ENCODE data around the gene GPRC5A.
A peak's percentile ranks its signal among the peaks of the same experiment; 100 is the strongest.

The GPRC5A gene

DNA sequence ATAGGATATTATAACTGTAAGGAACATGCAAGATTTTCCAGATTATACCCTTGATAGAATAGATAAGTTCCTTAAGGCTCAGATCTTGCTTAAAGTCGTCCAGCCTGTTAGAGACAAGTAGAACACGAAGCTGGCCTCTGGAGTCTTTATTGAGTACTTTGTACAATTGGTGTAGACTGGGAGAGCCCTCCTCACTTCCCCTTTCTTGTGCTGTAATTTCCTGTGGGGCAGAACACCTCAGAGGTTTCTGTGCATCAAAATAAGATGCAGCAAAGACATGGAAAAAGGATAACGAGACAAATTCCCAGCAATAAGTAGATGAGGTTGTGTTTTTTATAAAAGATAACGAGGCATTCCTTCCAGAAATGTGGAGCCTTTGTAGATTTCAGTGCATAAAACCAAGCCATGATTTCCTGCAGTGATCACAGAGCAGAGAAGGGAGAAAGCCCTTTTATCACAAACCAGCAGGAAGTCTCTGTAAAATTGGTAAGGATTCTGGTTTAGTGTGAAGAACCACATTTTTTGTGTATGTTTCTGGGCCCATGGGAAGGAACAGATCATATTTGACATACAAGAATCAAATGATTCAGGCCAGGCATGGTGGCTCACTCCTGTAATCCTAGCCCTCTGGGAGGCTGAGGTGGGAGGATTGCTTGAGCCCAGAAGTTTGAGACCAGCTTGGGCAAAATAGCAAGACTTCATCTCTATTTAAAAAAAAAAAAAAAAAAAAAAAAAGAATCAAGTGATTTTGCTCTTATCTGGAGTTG, 18.0 kb downstream of the GPRC5A start:
- no peak for DNase-seq (ENCODE audit: low read depth, low spot score)

DNA sequence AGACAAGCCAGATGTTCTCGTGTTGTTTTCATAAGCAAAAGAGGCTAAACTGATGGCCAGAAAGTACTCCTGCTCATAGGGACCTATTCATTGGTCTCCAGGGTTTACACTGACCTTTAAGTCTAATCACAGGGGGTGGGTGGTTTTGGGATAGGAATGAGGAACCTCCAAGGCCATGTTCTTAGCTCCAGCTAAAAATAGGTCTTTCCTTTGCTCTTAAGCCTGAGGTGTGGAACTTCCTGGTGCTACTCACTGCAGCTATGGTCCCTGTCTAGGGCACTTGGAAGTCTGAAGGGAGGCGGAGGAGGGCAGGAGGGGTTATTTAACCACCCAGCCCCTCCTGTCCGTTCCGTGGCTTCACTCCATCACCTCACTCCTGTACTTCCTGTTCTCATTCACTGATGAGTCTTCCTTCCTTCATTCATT, 18.6 kb downstream of the GPRC5A start:
- no peak for DNase-seq (ENCODE audit: low read depth, low spot score)

DNA sequence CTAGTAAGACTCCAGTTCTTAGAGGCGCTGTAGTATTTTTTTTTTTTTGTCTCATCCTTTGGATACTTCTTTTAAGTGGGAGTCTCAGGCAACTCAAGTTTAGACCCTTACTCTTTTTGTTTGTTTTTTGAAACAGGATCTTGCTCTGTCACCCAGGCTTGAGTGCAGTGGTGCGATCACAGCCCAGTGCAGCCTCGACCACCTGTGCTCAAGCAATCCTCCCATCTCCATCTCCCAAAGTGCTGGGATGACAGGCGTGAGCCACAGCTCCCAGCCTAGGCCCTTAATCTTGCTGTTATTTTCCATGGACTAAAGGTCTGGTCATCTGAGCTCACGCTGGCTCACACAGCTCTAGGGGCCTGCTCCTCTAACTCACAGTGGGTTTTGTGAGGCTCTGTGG, 21.3 kb downstream of the GPRC5A start:
- no peak for DNase-seq (ENCODE audit: low read depth, low spot score)

DNA sequence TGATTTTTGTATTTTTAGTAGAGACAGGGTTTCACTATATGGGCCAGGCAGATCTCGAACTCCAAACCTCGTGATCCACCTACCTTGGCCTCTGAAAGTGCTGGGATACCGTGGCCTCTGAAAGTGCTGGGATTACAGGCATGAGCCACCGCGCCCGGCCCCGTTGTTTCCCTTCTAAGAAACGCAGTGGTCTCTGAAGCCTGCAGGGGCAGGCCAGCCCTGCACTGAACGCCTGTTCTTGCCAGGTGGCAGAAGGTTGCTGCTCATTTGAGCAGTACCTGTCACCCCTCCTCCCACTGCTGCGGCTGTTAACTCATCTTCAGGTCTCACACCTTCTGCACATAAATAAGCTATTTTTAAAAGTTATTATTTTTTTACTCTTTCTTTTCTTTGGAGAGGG, 24.3 kb downstream of the GPRC5A start:
- peak; percentile 51 for DNase-seq (ENCODE audit: low read depth, low spot score)

DNA sequence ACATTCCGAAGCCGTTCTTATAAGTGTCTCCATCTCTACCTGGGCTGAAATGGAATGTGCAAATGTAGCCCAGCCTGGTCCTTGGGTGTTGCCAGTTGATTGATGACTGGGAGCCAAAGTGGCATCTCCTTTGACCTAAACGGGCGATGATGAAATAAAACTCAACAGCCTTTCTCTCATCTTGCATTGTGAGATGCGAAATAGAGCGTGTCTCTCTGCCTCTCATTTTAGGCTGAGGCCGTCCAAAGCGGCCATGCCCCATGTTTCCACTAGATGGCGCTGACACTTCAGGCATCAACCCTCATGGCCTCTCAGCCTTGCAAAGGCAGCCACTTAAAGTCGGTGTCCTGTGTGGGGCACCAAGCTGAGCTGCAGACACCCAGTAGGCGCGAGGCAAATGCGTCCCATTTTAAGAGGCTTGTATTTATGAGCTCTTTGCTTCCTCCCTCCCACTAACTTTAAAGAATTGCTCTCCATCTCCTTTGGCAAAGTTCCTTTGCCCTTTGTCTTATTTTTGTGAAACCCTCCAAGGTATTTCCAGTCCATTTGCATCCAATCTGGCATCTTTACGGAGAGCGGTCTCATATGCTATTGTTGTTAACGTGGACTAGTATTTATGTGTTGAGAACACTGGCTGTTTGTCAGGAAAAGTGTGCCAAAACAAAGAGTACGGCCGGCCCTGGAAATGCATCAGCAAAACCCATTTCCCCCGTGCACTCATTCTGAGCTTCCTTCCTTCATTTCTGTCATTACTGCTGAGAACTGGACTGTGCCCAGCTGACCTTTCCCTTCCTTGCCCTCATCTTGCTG, 25.0 kb downstream of the GPRC5A start:
- peak; percentile 92 for DNase-seq (ENCODE audit: low read depth, low spot score)

DNA sequence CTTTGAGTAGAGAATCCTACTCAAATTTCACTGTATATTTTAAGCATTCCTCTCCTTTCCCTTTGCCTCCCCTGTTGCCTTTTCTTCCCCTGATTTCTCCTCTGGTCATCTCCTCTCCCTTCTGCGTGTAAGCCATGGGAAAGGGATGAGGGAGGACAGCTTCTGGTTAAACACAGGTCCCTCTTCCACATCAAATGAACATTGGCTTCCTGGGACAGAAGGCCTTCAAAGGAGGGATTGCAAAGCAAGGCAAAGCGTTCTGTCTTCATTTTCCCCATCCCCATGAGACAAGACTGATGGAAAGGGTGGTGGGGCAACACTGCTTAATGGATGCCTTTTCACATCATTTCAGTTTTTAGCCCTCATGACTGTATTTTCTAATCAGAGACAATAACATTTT, 26.2 kb downstream of the GPRC5A start:
- DNase-seq (ENCODE audit: low read depth, low spot score) = no peak

DNA sequence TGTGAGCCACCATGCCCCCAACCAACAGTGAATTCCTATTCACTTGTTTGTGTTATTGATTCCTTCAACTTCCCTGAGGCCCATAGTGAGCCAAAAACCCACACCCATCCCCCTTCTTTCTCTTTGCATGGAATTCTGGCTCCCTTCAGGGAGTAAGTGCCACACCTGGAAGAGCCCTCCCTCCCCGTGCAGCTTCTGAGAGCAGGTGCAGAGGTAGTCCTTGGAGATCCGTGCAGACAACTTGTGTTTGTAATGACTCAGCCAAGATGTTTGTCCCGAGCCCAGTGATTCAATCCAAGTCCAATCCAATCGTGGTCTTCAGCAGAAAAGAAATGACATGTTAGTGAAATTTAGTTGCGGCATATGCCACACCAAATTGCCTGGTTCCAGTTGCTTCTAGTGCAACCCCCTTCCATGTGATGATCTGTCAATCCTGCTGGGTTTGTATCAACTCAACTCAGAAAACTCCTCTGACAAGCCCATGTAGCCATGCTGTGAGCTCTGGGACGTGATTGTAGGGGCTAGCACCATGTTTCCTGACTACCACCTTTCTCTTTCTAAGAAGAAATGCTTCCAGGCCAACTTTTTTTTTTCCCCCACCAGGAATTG, 27.5 kb downstream of the GPRC5A start:
- DNase-seq (ENCODE audit: low read depth, low spot score) = no peak

DNA sequence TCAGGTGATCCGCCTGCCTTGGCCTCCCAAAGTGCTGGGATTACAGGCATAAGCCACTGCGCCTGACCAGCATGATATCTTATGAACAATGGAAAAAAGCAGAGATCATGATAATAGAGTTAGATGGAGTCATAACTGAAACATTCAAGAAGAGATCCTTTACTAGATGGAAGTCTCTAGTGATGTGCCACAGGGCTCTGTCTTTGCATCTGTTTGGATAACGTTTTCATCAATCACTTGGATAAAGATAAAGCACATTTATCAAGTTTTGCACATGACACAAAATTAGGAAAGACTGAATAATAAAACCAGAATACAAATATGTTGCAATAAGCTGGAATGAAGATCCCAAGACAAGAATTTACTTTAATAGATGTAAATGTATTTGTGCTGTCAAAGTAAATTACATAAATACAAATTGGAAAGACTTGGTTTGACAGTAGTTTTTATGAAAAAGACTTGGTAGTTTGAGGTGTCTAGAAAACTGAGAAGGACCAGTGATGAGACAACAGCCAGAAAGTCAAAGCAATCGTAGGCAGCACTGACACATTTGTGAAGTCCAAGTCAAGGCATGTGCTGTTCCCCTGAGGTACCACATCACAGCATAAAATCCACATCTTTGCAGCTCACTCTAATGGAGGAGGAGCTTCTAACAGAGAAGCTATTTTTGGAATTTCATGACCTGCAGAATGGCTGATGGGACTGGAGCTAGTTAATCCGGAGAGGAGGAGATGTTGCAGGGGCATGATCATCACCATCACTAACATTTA, 28.5 kb downstream of the GPRC5A start:
- DNase-seq (ENCODE audit: low read depth, low spot score) = no peak

DNA sequence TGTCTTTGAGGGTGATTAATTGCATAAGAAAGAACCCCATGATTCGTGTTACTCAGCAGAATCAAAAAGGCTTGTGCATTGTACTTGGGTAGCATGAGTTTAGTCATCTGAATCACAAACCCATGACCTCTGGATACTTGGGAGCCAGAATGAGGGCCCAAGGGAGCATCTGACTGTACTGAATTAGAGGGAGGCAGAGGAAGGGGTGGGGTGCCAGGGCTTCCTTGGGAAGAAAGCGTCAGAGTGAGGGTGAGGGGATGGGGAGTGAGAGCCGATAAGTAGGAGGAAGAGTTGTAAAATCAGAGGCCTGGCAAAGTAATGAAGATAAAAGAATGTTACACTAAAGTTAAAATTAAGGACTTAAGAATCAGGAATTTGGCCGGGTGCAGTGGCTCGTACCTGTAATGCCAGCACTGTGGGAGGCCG, 30.8 kb downstream of the GPRC5A start:
- DNase-seq (ENCODE audit: low read depth, low spot score) = no peak

DNA sequence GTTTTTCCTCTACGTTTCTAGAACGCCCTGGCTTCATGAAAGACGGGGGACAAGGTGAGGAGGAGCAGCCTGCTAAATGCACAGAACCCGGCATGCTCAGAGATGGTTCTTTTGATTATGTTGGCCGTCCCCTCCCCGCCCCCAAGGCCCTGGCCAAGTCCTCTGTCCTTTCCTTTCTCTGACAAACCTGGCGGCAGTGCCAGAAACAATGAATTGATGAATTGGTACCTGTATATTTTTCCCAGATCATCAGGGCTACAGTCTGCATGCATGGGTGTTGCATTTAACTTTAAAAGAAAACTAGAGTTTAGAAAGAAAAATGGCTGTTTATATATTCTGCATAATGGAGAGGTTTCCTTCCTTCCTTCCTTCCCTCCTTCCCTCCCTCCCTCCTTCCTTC, 31.6 kb downstream of the GPRC5A start:
- no peak for DNase-seq (ENCODE audit: low read depth, low spot score)

DNA sequence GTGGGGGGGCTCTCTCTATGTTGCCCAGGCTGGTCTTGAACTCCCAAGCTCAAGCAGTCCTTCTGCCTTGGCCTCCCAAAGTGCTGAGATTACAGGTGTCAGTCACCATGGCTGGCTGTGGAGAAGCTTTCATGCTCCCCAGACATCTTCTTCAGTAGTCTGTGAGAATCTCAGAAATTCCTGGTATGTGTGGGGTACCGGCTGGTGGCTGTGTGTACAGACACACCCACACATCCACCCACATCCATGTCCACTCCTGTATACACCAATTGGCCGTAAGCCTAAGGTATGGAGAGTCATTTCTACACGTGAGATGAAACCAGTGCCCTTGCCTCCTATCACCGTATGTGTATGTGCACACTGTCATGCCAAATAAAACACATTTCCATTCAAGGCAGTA, 32.8 kb downstream of the GPRC5A start:
- no peak for DNase-seq (ENCODE audit: low read depth, low spot score)

DNA sequence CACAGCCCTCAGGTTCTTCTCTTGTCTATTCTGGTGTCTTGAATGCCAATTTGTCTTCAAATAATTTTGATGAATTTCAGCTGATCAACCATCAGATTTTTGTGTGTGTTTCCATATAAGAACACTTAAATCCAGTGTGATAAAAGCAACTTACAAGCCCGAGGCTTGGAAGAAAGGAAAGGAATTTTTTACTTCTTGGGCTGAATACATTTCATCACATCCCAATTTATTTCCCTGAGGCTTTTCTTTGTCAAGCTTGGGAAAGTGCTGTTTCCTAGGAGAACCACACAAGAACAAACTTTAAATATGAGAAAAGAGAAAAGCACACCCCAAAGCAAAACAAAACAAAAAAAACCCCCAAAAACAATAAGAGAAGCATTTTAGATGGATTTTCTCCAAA, 34.0 kb downstream of the GPRC5A start:
- no peak for DNase-seq (ENCODE audit: low read depth, low spot score)

DNA sequence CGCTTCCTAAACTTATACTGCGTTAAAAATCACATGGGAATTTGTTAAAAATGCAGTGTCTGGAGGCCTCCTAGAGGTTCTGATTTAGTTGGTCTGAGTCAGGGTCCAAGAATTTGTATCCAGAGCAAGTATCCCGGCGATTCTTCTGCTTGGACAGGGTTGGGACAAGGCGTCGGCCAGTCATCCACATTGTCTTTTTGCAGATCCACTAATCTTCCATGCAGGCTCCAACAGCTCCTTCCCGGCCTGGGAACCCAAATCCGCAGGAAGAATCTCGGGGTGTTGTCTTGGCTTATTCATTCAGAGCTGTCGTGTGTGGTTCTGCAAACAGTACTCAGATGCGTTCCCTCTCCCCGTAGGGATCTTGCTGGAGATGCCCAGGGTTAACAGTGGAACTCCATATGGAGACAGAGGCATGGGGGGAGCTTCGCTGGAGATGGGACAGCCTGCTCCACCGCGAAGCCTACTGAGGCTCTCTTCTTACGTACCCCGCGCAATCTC, 35.3 kb downstream of the GPRC5A start:
- peak; percentile 41 for DNase-seq (ENCODE audit: low read depth, low spot score)

DNA sequence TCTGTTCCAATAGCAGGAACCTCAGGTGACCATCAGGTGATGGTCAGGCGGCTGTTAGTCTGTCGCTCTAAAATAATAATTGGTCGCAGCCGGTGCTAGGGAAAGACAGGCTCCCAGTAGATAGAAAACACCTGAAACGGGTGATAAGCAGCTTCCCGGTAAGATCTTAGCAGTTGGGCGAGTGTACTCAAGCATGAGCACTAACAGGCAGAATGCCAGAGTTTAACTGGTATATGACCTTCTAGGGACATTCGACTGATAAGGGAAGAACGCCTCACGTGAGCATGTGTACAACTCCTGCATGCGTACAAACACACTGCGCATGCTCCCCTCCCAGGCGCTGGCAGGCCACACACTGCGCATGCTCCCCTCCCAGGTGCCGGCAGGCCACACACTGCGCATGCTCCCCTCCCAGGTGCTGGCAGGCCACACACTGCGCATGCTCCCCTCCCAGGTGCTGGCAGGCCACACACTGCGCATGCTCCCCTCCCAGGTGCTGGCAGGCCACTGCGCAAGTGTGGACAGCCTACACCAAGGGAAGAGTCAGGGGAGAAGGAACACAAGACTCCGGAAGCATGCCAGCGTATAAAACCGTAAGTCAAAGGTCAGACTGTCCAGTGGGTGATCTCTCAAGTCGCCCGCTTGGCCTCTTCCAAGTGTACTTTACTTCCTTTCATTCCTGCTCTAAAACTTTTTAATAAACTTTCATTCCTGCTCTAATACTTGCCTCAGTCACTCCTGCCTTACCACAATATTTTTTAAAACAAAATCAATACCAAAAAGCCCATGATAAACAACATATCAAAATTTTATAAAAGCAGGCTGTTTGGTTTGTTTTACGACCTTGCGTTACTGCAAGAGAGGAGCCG, 36.1 kb downstream of the GPRC5A start:
- peak; percentile 87 for DNase-seq (ENCODE audit: low read depth, low spot score)

DNA sequence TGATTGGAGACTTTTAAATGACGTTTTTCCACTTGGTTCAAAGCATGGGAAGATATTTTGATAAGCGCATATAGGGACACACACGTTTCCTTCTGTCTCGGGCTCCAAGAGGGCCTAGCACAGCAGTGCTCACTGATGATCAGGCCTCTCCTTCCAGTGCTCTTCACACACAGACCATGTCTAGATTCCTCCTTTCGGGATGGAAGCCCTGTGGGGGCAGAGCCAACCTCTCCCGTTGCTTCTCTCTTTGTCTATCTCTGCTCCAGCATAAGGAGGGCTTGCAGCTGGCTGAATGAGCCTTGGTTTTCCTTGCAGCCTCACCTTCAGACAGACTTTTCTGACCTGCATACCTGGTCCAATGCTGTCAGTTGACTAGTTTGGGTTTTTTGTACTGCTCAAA, 38.3 kb downstream of the GPRC5A start:
- DNase-seq (ENCODE audit: low read depth, low spot score) = no peak

DNA sequence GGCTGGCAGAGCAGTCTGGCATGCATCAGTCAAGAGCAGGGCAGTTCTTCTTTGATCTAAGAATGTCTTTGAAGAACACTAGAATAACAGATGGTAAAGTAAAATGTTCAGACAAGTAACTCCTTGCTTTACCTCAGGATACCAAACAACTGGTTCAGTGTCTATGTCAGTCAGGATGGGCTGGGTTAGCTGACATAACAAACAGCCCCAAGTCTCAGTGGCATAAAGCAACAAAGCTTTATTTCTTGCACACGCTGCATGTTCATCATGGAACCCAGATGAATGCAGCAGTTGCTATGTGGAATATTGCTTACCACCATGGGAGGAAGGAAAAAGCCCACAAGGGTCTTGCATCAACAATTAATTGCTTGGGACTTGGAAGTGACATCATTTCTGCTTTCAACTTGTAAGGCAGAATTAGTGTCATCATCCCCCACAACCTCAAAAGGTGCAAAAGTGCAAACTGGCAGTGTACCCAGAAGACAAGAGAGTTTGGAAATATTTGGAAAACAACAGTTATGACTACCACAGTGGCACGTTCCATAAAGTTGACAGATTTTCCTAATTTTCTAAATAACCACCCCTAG, 39.4 kb downstream of the GPRC5A start:
- no peak for DNase-seq (ENCODE audit: low read depth, low spot score)

DNA sequence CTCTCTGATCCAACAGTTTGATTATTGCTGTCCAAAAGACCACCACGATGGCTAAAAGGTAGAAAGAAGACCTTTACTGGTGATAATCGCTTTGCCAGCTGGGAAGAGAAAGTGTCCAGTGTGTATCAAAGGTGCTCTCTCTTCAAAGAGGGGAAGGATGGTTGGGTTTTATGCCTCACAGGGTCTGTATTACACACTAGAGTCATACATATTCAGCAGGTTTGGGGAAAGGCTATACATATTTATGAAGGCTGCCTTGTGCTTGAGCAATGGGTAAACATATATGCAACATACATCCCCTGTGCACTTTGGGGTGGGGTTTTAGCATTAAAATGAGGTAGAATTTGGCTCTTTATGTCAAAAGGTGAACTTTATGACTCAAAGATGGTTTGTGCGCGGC, 42.4 kb downstream of the GPRC5A start:
- no peak for DNase-seq (ENCODE audit: low read depth, low spot score)

DNA sequence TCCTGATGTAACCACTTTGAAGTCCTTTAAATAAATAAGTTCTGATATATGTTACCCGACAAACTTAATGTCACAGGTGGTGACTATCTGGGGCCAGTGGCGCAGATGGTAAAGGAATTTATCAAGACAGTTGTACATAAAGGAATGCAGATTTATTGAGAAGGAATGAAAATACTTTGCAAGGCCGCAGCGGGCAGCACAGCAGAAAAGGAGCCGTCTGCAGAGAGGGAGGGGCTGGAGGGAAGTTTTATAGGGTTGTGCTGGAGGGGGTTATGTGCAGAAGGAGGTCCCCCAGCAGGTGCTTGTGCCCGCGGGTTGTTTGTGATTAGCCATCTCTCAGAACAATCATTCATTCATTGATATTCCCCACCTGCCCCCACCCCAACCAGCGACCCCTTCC, 43.2 kb downstream of the GPRC5A start:
- DNase-seq (ENCODE audit: low read depth, low spot score) = no peak

DNA sequence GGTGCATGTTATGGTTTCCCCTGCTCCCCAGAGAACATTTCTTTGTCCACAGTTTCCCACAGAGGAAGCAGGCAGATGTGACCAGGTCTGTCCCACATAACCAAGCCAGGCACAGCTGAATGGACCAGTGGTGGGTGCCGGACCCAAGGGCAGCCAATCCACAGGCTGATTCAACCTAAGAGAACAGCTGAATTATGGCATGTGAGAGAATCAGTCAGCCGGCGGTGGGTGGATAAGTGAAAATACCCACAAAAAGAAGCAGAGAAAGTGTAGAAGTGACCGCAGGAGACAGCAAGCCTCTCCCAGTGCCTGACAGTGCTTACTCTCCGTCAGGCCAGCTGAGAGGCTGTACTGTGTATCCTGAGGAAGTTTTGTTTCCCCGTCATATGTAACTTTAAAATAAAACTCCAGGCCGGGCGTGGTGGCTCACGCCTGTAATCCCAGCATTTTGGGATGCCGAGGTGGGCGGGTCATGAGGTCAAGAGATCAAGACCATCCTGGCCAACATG, 45.7 kb downstream of the GPRC5A start:
- no peak for DNase-seq (ENCODE audit: low read depth, low spot score)

DNA sequence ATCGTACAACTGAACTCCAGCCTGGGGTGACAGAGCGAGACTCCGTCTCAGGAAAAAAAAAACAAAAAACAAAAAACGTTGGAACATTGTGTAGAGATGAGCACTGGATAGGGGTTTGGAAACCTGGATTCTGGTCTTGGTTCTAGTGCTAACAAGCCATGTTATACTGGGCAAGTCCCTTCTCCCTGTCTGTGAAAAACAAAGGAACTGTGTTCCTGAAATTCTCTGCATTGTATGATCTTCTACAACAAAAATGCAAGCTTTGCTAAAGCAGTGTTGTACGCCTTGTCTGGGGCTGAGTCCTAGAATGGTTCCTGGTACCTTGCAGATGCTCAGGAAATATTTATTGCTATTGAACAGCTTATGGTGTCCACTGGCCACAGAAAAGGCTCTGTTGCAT, 47.2 kb downstream of the GPRC5A start:
- no peak for DNase-seq (ENCODE audit: low read depth, low spot score)
